Keratinocyte (primary cell): ENCODE results near the gene DRD3.

Experiments
- EZH2 ChIP-seq: IDR thresholded peaks from one replicate; pipeline ENCODE4 v1.6.1; 2012; ENCODE audit warnings: inconsistent platforms, mild to moderate bottlenecking, low read length, moderate library complexity
- TF ChIP-seq, protein P1 (sequence below), 3 experiments: IDR thresholded peaks in 1 of 3; conservative IDR thresholded peaks in 1 of 3; optimal IDR thresholded peaks in 1 of 3; 2 replicates in 2 of 3; 3 replicates in 1 of 3; pipeline versions ENCODE3 to v1.5.1; 2011; ENCODE audit warnings: low read length in 3 of 3, mild to moderate bottlenecking in 3 of 3, moderate library complexity in 2 of 3, control low read depth in 1 of 3, inconsistent platforms in 1 of 3; ENCODE audit not compliant: insufficient read depth in 2 of 3; ENCODE audit errors: extremely low read depth in 1 of 3

DNA sequence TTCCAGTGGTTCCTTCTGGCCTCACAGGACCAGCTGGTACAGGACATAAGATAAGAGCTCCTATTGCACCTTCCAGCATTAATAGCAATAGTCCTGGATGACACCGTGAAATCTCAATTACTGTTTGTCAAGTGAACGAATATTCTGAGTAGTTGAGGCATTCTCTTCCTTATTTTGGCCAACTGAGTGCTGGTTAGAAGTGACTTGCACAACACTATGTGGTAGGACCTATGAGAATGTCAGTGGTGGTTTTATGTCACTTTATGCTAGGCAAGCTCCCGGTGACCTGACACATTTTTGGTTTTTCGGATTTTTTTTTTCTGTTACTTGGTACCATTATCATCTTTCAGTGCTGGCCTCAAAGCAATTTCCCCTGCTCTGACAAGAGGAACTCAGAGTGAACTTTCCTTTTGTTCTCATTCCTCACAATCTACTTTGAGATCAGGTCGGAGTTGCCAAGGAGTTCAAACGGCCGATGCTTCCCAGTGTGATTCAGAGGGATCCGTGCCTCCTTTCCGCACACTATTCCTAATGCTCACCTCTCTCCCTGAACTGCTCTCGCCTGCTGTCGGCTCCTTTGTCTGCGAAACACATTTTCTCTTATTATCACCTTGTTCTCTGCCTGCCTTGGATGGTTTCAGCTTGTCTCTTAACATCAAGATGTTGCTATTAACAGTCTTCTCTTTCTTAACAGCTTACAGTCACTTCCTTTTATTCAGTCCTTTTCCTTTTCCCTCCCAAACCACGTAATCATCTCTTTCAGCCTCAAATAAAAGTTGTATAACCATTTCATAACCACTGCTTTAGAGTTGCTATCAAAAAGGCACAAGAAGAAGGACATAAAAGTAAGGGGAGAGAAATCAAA is 86.5 kb downstream of the DRD3 start:
- TF ChIP-seq, protein P1, sequence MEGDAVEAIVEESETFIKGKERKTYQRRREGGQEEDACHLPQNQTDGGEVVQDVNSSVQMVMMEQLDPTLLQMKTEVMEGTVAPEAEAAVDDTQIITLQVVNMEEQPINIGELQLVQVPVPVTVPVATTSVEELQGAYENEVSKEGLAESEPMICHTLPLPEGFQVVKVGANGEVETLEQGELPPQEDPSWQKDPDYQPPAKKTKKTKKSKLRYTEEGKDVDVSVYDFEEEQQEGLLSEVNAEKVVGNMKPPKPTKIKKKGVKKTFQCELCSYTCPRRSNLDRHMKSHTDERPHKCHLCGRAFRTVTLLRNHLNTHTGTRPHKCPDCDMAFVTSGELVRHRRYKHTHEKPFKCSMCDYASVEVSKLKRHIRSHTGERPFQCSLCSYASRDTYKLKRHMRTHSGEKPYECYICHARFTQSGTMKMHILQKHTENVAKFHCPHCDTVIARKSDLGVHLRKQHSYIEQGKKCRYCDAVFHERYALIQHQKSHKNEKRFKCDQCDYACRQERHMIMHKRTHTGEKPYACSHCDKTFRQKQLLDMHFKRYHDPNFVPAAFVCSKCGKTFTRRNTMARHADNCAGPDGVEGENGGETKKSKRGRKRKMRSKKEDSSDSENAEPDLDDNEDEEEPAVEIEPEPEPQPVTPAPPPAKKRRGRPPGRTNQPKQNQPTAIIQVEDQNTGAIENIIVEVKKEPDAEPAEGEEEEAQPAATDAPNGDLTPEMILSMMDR (optimal IDR thresholded peaks at IDR 0.05 in 1 of 3, IDR thresholded peaks at IDR 0.05 in 1 of 3, conservative IDR thresholded peaks at IDR 0.05 in 1 of 3; ENCODE audit: extremely low read depth in 1 of 3, insufficient read depth in 2 of 3, low read length in 3 of 3) = no peak
- no peak for TF ChIP-seq EZH2
